Measurements from ENCODE around the gene KCNT2. TPM values are rescaled to one million over a fixed set of nuclear protein-coding genes. Genes with fewer than 3 reads are reported as not detected.

KCNT2 gene
- total and polyA plus RNA-seq, 9 of the 15 experiments (the other 6 are each of a cell fraction or from before 2014, with no cell fraction given), result 0.13 to 0.73 (median 0.28) TPM

DNA sequence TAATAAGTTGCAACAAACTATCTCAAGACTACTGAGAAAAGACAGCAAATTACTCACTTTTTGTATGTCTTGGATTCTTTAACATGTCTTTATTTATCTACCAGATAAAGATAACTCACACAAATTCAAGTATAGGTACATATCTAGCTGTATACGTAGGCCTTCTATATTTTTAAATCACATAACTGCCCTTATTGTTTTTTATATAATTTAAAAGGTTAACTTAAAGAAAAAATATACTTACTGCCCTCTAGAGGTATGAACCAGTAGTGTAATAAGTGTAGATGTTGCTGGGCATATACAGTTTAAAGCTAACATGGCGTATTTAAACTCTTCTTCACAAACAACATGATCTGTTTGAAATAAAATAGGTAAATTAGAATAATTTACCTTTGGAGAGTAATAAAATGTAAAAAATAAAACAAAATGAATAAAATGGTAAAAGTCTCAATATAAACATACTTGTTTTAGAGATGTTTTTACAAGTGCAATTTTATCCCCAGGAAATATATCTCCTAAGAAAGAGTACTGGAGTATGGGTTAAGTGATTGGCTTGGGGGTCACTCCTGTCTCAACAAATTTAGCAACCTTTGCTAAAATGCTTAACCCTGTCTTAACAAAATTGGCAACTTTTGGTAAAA is 235.2 kb downstream of the KCNT2 start:
- in situ Hi-C loops (cut with MboI), result no loop called here
- intact Hi-C loops (cut with micrococcal nuclease), result no loop called here

More for the DNA sequence above, 235.2 kb downstream of the KCNT2 start:
- Histone ChIP-seq H2AFZ (ENCODE audit: low read depth, low read length) (no peak overlapping the region), H3K9me1 (ENCODE audit: control insufficient read depth, insufficient read depth, low read length) (no peaks in the 10 kb centered on the region), H3K4me3 (no peak overlapping the region), H3K27me3 (ENCODE audit: control insufficient read depth in 2 of 2, insufficient read depth in 2 of 2, low read length in 2 of 2) (no peaks in the 10 kb centered on the region), H3K27ac (ENCODE audit: extremely low read depth, low read depth, low read length) (no peak overlapping the region), H4K20me1 (replicated peaks; ENCODE audit: control insufficient read depth, insufficient read depth, low read length) (no peaks in the 10 kb centered on the region), H3K9me3 (replicated peaks; ENCODE audit: control insufficient read depth, insufficient read depth, low read depth, low read length) (no peaks in the 10 kb centered on the region), H3K79me2 (ENCODE audit: control insufficient read depth, insufficient read depth, low read length) (no peaks in the 10 kb centered on the region), H3K9ac (ENCODE audit: insufficient read depth in 1 of 2, low read depth in 2 of 2, low read length in 2 of 2) (no peak overlapping the region), H3K4me1 (replicated peaks in 1 of 2; ENCODE audit: control insufficient read depth in 2 of 2, insufficient read depth in 2 of 2, low read length in 2 of 2) (no peaks in the 10 kb centered on the region), H3K36me3 (ENCODE audit: control insufficient read depth, insufficient read depth, low read length) (no peaks in the 10 kb centered on the region), H3K4me2 (ENCODE audit: insufficient read depth, low read length) (no peak overlapping the region)
- WGBS (ENCODE audit: insufficient coverage, low coverage, missing lambda C conversion rate), result 3% methylated on average over 2 of the region's 2 CpGs
- TF ChIP-seq, protein P1, sequence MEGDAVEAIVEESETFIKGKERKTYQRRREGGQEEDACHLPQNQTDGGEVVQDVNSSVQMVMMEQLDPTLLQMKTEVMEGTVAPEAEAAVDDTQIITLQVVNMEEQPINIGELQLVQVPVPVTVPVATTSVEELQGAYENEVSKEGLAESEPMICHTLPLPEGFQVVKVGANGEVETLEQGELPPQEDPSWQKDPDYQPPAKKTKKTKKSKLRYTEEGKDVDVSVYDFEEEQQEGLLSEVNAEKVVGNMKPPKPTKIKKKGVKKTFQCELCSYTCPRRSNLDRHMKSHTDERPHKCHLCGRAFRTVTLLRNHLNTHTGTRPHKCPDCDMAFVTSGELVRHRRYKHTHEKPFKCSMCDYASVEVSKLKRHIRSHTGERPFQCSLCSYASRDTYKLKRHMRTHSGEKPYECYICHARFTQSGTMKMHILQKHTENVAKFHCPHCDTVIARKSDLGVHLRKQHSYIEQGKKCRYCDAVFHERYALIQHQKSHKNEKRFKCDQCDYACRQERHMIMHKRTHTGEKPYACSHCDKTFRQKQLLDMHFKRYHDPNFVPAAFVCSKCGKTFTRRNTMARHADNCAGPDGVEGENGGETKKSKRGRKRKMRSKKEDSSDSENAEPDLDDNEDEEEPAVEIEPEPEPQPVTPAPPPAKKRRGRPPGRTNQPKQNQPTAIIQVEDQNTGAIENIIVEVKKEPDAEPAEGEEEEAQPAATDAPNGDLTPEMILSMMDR (IDR thresholded peaks at IDR 0.05 in 2 of 3, conservative IDR thresholded peaks at IDR 0.05 in 1 of 3; ENCODE audit: insufficient read depth in 2 of 3, low read depth in 1 of 3, low read length in 3 of 3), result peak in 2 of 3 experiments; percentile 13 to 44; a peak in 2 of 6 replicates
- TF ChIP-seq SMARCA5 (IDR thresholded peaks at IDR 0.05) (no peak), RAD21 (CRISPR knock-in tag; conservative IDR thresholded peaks at IDR 0.05 in 1 of 2, IDR thresholded peaks at IDR 0.05 in 1 of 2) (peak; percentile 14 to 37; a peak in 2 of 4 replicates), SETDB1 (IDR thresholded peaks at IDR 0.05; ENCODE audit: low read length) (no peak)
- BruUV-seq (replicated peaks), result no TSS peak
- DNase-seq (ENCODE audit: extremely low read depth in 1 of 4, low spot score in 3 of 4) (peak; percentile 23 to 43 (median 38)), ATAC-seq (peak; percentile 71; the same call in 2 of the 3 replicates), FAIRE-seq (no peak)
- CTCF ChIA-PET (ENCODE audit: low intra/inter-chr PET ratio), result no interaction called here
- POLR2A ChIA-PET, result no interaction called here
